ENCODE results near the gene GABBR1. TPM values are rescaled to one million over a fixed set of nuclear protein-coding genes. Genes with fewer than 3 reads are reported as not detected.

GABBR1 gene
- polyA plus RNA-seq, 1 of the 3 experiments (the other 2 are of a cell fraction), result 26.8 TPM

DNA sequence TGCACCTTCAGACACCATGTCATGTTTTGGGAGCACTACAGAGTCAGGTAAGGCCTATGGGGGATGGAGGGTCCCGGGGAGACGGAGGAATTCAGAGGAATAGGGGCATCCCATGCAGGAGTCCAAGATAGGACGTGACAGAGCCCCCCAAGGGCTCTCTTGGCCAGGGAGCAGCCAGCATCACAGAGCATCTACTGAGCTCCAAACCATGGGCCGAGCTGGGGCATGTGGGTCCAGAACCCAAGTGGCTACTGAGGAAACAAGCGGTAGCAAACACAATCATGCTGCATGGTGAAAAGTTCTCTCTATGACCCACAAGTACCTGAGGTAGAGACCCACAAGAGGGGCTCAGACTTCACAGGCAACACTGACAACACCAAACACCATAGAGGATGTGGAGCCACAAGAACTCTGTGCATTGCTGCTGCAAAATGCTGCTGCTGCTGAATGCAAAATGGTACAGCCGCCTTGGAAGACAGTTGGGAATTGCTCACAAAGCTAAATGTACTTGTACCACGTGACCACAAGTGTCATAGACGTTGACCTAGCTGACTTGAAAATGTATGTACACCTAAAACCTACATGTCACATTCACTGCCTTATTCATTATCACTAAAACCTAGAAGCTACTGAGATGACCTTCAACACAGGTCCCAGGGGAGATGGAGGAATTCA, 111.8 kb downstream of the GABBR1 start:
- TF ChIP-seq RXRA (IDR thresholded peaks at IDR 0.05; ENCODE audit: borderline replicate concordance, low read depth) (no peak), NRF1 (IDR thresholded peaks at IDR 0.05; ENCODE audit: low read depth, low read length) (no peak), RAD21 (IDR thresholded peaks at IDR 0.05; ENCODE audit: low read length) (no peak), FOXJ3 (CRISPR knock-in tag; IDR thresholded peaks at IDR 0.05) (no peak), YY1 (IDR thresholded peaks at IDR 0.05; ENCODE audit: low read depth) (no peak), TAF1 (IDR thresholded peaks at IDR 0.05; ENCODE audit: borderline replicate concordance, low read depth, low read length) (no peak), RFX5 (IDR thresholded peaks at IDR 0.05; ENCODE audit: low read length) (no peak), FOSL2 (IDR thresholded peaks at IDR 0.05; ENCODE audit: borderline replicate concordance, low read depth) (no peak), MEF2A (IDR thresholded peaks at IDR 0.05; ENCODE audit: borderline replicate concordance, low read depth) (no peak), GATA2 (CRISPR knock-in tag; IDR thresholded peaks at IDR 0.05) (no peak), MXI1 (IDR thresholded peaks at IDR 0.05; ENCODE audit: low read depth, low read length) (no peak), NFIC (IDR thresholded peaks at IDR 0.05; ENCODE audit: borderline replicate concordance) (no peak), CHD2 (IDR thresholded peaks at IDR 0.05; ENCODE audit: low read length, partially characterized antibody) (no peak), EP300 (IDR thresholded peaks at IDR 0.05; ENCODE audit: borderline replicate concordance in 1 of 2, low read depth in 1 of 2, low read length in 1 of 2) (no peak)
- TF ChIP-seq, protein P1, sequence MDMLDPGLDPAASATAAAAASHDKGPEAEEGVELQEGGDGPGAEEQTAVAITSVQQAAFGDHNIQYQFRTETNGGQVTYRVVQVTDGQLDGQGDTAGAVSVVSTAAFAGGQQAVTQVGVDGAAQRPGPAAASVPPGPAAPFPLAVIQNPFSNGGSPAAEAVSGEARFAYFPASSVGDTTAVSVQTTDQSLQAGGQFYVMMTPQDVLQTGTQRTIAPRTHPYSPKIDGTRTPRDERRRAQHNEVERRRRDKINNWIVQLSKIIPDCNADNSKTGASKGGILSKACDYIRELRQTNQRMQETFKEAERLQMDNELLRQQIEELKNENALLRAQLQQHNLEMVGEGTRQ (IDR thresholded peaks at IDR 0.05; ENCODE audit: borderline replicate concordance, low read depth, low read length), result no peak
- TF ChIP-seq, protein P2, sequence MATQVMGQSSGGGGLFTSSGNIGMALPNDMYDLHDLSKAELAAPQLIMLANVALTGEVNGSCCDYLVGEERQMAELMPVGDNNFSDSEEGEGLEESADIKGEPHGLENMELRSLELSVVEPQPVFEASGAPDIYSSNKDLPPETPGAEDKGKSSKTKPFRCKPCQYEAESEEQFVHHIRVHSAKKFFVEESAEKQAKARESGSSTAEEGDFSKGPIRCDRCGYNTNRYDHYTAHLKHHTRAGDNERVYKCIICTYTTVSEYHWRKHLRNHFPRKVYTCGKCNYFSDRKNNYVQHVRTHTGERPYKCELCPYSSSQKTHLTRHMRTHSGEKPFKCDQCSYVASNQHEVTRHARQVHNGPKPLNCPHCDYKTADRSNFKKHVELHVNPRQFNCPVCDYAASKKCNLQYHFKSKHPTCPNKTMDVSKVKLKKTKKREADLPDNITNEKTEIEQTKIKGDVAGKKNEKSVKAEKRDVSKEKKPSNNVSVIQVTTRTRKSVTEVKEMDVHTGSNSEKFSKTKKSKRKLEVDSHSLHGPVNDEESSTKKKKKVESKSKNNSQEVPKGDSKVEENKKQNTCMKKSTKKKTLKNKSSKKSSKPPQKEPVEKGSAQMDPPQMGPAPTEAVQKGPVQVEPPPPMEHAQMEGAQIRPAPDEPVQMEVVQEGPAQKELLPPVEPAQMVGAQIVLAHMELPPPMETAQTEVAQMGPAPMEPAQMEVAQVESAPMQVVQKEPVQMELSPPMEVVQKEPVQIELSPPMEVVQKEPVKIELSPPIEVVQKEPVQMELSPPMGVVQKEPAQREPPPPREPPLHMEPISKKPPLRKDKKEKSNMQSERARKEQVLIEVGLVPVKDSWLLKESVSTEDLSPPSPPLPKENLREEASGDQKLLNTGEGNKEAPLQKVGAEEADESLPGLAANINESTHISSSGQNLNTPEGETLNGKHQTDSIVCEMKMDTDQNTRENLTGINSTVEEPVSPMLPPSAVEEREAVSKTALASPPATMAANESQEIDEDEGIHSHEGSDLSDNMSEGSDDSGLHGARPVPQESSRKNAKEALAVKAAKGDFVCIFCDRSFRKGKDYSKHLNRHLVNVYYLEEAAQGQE (IDR thresholded peaks at IDR 0.05; ENCODE audit: low read depth, low read length), result no peak
- TF ChIP-seq, protein P3, sequence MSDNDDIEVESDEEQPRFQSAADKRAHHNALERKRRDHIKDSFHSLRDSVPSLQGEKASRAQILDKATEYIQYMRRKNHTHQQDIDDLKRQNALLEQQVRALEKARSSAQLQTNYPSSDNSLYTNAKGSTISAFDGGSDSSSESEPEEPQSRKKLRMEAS (IDR thresholded peaks at IDR 0.05; ENCODE audit: low read depth), result no peak
- TF ChIP-seq, protein P4, sequence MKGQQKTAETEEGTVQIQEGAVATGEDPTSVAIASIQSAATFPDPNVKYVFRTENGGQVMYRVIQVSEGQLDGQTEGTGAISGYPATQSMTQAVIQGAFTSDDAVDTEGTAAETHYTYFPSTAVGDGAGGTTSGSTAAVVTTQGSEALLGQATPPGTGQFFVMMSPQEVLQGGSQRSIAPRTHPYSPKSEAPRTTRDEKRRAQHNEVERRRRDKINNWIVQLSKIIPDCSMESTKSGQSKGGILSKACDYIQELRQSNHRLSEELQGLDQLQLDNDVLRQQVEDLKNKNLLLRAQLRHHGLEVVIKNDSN (IDR thresholded peaks at IDR 0.05; ENCODE audit: borderline replicate concordance, low read depth), result no peak
- Histone ChIP-seq H3K9me3 (no peaks in the 10 kb centered on the region), H3K4me3 (ENCODE audit: low read depth in 2 of 2, low read length in 1 of 2) (no peak overlapping the region), H4K20me1 (ENCODE audit: insufficient read depth) (no peaks in the 10 kb centered on the region), H3K79me2 (ENCODE audit: insufficient read depth) (no peaks in the 10 kb centered on the region), H3K9me2 (no peaks in the 10 kb centered on the region), H3K4me2 (no peak overlapping the region), H3K4me1 (ENCODE audit: control insufficient read depth in 1 of 2, insufficient read depth in 2 of 2, low read depth in 1 of 2, low read length in 1 of 2) (no peaks in the 10 kb centered on the region), H3K9ac (no peak overlapping the region), H2AFZ (ENCODE audit: low read depth) (no peak overlapping the region), H3F3A (replicated peaks; ENCODE audit: insufficient read depth) (no peaks in the 10 kb centered on the region), H3K36me3 (replicated peaks in 1 of 2; ENCODE audit: control insufficient read depth in 1 of 2, insufficient read depth in 2 of 2, low read length in 1 of 2) (peaks cover 0 to 4% of the 10 kb centered on the region in 2 experiments), H3K27ac (ENCODE audit: low read depth in 2 of 2, low read length in 1 of 2) (no peak overlapping the region), H3K27me3 (ENCODE audit: insufficient read depth) (peaks cover 34% of the 10 kb centered on the region; the same call in 1 of the 2 replicates)
- no peak for DNase-seq
- 2% methylated on average over 7 of the region's 8 CpGs for WGBS (ENCODE audit: low lambda C conversion rate)
- ChIA-PET CTCF (no interaction called here), POLR2A (no interaction called here)
